ENCODE measurements around the gene FGF14.

Gene FGF14

GRCh38 chr13:101985321-101985720 lies 416.5 kb downstream of the FGF14 start:
- DNase-seq (ENCODE audit: low read depth in 3 of 3) = no peak

GRCh38 chr13:101982903-101983302 lies 418.9 kb downstream of the FGF14 start:
- no peak for DNase-seq (ENCODE audit: low read depth in 3 of 3)

- DNase-seq (ENCODE audit: low read depth in 3 of 3) = no peak
Observed at GRCh38 chr13:101979825-101980224, 422.0 kb downstream of the FGF14 start.

GRCh38 chr13:101978552-101979315 lies 423.1 kb downstream of the FGF14 start:
- DNase-seq (ENCODE audit: low read depth in 3 of 3) = no peak

- no peak for DNase-seq (ENCODE audit: low read depth in 3 of 3)
Observed at GRCh38 chr13:101977475-101977874, 424.4 kb downstream of the FGF14 start.

- DNase-seq (ENCODE audit: low read depth in 3 of 3) = no peak
Observed at GRCh38 chr13:101972191-101972590, 429.7 kb downstream of the FGF14 start.

- no peak for DNase-seq (ENCODE audit: low read depth in 3 of 3)
Observed at GRCh38 chr13:101970341-101970740, 431.5 kb downstream of the FGF14 start.

- DNase-seq (ENCODE audit: low read depth in 3 of 3) = no peak
Observed at GRCh38 chr13:101967781-101968180, 434.1 kb downstream of the FGF14 start.

- no peak for DNase-seq (ENCODE audit: low read depth in 3 of 3)
Observed at GRCh38 chr13:101967216-101967615, 434.6 kb downstream of the FGF14 start.

GRCh38 chr13:101965096-101965495 lies 436.8 kb downstream of the FGF14 start:
- DNase-seq (ENCODE audit: low read depth in 3 of 3) = no peak

GRCh38 chr13:101959016-101959415 lies 442.8 kb downstream of the FGF14 start:
- DNase-seq (ENCODE audit: low read depth in 3 of 3) = no peak

GRCh38 chr13:101955764-101956163 lies 446.1 kb downstream of the FGF14 start:
- no peak for DNase-seq (ENCODE audit: low read depth in 3 of 3)

GRCh38 chr13:101951114-101951513 lies 450.7 kb downstream of the FGF14 start:
- DNase-seq (ENCODE audit: low read depth in 3 of 3) = no peak

- DNase-seq (ENCODE audit: low read depth in 3 of 3) = no peak
Observed at GRCh38 chr13:101949681-101950080, 452.2 kb downstream of the FGF14 start.

- DNase-seq (ENCODE audit: low read depth in 3 of 3) = no peak
Observed at GRCh38 chr13:101946401-101946800, 455.4 kb downstream of the FGF14 start.

GRCh38 chr13:101945435-101945834 lies 456.4 kb downstream of the FGF14 start:
- no peak for DNase-seq (ENCODE audit: low read depth in 3 of 3)

GRCh38 chr13:101944521-101944920 lies 457.3 kb downstream of the FGF14 start:
- DNase-seq (ENCODE audit: low read depth in 3 of 3) = no peak

GRCh38 chr13:101942535-101943157 lies 459.2 kb downstream of the FGF14 start:
- DNase-seq (ENCODE audit: low read depth in 3 of 3) = no peak

- DNase-seq (ENCODE audit: low read depth in 3 of 3) = no peak
Observed at GRCh38 chr13:101942038-101942437, 459.8 kb downstream of the FGF14 start.

GRCh38 chr13:101941095-101941783 lies 460.6 kb downstream of the FGF14 start:
- no peak for DNase-seq (ENCODE audit: low read depth in 3 of 3)

GRCh38 chr13:101939370-101939769 lies 462.5 kb downstream of the FGF14 start:
- no peak for DNase-seq (ENCODE audit: low read depth in 3 of 3)

GRCh38 chr13:101935828-101936227 lies 466.0 kb downstream of the FGF14 start:
- DNase-seq (ENCODE audit: low read depth in 3 of 3) = no peak

GRCh38 chr13:101931186-101931585 lies 470.7 kb downstream of the FGF14 start:
- no peak for DNase-seq (ENCODE audit: low read depth in 3 of 3)
